Measurements from ENCODE around the gene TWF1.
"Not testable (repeated sequence)": the region's sequence is repeated elsewhere in the genome, so short reads cannot be mapped to it uniquely, and the experiment has no call there.

Gene TWF1

DNA sequence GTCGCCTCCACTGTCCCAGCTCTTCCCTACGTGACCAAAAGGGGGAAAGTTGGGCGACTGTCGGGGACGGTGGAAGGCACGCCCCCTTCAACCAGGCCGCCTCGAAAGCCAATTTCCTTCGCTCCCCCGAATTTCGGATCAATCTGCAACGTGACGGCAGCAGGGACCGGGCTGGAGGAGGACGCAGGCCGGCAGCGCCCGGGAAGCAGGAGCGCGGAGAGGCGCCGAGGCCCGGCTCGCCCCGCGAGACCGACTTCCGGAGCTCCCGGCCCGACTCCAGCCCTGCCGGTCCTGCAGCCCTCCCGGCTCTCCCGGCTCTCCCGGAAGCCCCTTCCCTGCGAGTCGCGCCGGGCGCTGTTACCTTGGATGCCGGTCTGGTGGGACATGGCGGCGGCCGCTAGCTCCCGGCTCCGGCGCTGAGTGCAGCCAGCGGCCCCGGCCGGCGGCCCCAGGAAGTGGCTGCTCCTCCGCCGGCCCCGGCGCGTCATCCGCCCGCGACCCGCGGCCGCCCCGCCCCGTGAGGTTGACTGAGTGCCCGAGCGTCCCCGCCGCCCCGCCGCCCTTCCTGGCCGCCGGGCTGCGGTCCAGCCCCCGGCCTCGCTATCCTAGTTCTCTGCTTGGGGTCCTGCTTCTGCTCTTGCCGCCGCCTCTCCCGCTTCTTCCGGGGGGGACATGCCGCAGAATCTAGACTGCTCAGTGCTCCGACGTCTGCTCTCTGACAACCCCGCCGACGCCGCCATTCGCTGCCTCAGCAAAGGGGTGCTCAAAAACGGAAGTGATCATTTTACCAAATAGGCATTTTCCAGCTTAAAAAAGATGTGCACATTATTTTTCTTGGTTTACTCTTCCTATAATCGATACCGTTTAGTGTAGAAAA, at the start of gene TWF1:
TWF1 (minus strand) TSS at position 458 of the 877 bp plus-strand sequence; CDS start at position 386, 72 bp downstream.
- peak; percentile 79 for DNase-seq (ENCODE audit: low spot score)

GRCh38 chr12:43852744-43853143, 46.6 kb upstream of the TWF1 start:
- DNase-seq (ENCODE audit: low spot score) = no peak

DNA sequence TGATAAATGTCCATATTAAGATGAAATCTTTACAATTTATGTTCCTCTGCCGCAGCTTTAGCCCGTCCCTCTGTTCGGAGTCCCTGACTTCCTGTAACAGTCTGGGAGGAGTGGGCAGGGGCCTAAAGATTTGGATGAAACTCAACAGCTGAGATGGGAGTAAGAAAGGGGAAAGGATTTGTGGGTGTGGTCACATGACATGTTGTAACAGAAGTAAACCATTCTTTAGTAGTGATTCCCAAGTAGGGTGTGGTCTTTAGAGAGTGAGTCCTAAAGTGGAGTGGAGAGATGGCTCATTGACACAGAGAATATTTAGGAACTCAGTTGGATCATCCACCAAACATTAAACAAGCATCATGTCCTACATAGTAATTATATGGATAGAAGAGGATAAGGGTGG, 42.7 kb upstream of the TWF1 start:
- no peak for DNase-seq (ENCODE audit: low spot score)

DNA sequence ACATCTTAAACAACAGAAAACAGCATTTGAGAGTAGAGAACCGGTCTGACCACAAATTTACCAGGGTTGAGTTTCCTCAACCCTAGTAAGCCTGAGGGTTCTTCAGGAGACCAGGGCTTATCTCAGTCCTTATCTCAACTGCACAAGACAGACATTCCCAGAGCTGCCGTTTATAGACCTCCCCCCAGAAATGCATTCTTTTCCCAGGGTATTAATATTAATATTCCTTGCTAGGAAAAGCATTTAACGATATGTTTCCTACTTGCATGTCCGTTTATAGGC, 42.0 kb upstream of the TWF1 start:
- no peak for DNase-seq (ENCODE audit: low spot score)

DNA sequence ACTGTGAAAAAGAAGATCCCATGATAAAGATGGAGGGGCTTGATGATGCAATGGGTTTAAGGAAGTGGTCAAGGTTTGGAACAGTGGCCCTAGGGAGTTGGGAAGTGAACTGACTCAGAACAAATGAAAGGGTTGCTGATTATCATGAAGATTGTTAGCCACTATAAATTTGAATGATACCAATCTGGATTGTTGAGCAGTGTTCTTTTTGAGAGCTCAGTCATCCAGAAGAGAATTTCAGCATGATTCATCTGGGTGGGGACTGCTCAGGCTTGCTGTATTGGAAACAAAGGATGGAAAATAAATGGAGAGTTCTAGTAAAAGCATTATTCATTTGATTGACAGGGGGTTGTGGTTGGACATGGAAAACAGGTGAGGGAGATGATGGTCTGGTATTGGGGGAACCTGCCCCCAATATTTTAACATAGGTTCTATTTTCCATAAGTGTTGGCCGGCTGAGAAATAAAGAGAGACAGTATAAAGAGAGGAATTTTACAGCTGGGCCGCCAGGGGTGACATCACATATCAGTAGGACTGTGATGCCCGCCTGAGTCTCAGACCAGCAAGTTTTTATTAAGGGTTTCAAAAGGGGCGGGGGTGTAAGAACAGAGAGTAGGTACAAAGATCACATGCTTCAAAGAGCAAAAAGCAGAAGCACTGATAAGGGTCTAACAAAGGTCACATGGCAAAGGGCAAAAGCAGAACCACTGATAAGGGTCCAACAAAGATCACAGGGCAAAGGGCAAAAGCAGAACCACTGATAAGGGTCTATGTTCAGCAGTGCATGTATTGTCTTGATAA, 41.5 kb upstream of the TWF1 start:
- DNase-seq (ENCODE audit: low spot score) = not testable (repeated sequence)

DNA sequence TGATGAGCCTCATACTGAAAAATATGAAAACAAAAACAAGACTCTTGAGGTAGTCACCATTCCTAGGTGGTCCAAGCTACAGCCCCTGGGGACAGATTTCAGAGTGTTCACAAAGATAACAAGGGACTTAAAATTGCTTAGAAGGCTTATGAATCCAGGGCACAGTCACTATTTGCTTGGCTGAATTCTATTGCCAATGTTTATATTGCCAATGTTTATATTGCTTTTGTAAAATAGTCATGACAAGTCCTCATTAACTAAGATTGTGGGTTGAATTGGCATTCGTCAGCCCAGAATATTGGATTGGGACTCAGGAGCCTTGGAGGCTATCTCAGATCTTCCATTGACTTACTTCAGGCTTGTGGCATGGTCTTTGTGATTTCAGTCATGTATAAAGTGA, 36.1 kb upstream of the TWF1 start:
- DNase-seq (ENCODE audit: low spot score) = no peak

DNA sequence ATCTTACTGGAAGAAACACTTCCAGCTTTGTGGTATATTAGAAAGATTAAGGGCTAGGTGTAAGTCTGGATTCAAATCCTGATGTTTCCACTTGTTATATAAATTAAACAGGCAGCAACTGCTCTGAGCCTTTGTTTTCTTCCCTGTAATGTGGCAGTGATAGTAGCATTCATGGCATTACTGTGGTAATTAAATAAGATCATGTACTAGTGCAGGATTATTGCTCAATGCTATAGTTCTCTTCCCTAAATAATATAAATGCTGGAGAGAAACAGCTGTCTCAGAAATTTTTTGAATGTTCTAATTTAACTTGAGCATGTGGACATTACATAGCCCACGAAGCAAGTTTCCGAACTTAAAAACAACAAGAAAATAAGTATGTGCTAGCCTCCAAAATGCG, 35.1 kb upstream of the TWF1 start:
- DNase-seq (ENCODE audit: low spot score) = no peak

- no peak for DNase-seq (ENCODE audit: low spot score)
These were observed 34.2 kb upstream of the TWF1 start for GRCh38 chr12:43840338-43840737.

GRCh38 chr12:43836475-43836989, 30.4 kb upstream of the TWF1 start:
- DNase-seq (ENCODE audit: low spot score) = no peak

GRCh38 chr12:43835656-43836474, 29.7 kb upstream of the TWF1 start, which contains the start of gene TMEM117:
TMEM117 (plus strand) TSS chr12:43836081.
- DNase-seq (ENCODE audit: low spot score) = peak; percentile 37

GRCh38 chr12:43835264-43835655, 29.1 kb upstream of the TWF1 start:
- no peak for DNase-seq (ENCODE audit: low spot score)

GRCh38 chr12:43832463-43833168, 26.5 kb upstream of the TWF1 start:
- no peak for DNase-seq (ENCODE audit: low spot score)

GRCh38 chr12:43827093-43827492, 21.0 kb upstream of the TWF1 start:
- no peak for DNase-seq (ENCODE audit: low spot score)

DNA sequence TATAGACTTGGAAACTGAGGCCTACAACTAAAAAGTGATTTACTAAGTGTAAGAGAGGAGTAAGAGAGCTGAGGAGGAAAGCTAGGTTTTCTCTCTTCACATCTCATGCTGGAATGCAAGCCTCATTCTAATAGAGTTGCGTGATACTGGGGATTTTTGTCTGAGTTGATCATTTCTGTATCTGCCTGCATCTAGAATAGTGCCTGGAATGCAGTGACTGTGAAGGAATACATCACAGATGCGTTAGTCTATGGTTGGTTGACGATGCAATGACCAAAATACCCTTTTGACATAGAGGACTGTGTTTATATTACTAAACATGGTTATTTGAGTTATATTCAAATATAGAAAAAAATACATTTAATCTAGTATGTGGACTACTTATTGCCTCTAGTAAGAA, 20.6 kb upstream of the TWF1 start:
- no peak for DNase-seq (ENCODE audit: low spot score)

DNA sequence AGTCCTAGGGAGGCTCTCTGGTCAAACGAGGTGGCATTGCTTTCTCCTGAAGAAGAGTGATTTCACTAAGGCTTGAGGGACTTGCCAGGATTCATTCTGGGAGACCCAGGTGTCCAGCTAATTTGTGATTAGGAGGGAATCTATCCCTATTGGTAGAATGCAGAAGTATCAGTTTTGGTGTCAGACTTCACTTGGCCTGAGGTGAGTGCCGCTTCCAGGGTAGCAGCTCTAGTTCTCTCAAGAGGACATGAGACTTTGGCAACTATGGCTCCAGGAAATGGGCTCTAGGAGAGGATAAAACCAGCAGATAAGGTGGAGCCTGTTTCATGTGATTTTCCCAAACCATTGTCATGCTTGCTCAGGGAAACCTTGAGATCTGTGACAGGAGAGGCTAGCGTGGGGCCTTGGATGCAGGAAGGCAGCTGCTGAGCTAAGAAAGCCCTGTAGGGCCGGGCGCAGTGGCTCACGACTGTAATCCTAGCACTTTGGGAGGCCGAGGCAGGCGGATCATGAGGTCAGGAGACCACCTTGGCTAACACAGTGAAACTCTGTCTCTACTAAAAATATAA, 18.2 kb upstream of the TWF1 start:
- no peak for DNase-seq (ENCODE audit: low spot score)

GRCh38 chr12:43816168-43816567, 10.1 kb upstream of the TWF1 start:
- no peak for DNase-seq (ENCODE audit: low spot score)

- DNase-seq (ENCODE audit: low spot score) = no peak
These were observed 9.3 kb upstream of the TWF1 start for GRCh38 chr12:43815416-43815815.

DNA sequence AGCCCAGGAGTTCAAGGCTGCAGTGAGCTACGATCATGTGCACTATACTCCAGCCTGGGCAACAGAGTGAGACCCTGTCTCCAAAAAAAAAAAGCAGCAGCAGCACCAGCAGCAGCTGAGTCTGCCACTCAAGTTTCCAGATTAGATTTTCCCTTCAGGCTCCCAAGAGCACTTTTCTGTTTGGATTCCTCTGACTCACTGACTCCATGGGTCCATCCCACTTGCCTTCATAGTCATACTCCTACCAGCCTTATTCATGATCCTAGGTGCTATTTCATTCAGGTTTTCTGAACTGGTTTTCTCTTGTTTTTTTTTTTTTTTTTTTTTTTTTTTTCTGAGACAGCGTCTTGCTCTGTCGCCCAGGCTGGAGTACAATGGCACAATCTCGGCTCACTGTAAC, 6.8 kb upstream of the TWF1 start:
- no peak for DNase-seq (ENCODE audit: low spot score)

DNA sequence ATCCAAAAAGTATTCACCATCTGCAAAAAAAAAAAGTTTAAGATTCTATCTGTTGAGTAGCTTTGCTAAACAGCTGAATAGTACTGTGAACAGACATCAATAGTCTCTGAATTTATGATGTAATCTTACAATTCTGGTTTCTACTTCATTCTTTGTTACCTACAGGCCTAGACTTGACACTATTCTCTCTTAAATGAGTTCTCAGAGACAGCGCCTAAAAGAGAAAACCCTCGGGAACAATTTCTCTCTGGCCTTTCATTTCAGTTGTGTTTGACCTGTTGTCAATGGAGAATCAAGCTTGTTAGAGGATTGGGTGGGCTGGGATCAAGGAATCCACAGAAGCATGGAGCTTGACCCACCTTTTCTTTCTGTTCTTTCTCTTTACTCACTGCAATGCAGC, 5.9 kb upstream of the TWF1 start:
- DNase-seq (ENCODE audit: low spot score) = no peak

DNA sequence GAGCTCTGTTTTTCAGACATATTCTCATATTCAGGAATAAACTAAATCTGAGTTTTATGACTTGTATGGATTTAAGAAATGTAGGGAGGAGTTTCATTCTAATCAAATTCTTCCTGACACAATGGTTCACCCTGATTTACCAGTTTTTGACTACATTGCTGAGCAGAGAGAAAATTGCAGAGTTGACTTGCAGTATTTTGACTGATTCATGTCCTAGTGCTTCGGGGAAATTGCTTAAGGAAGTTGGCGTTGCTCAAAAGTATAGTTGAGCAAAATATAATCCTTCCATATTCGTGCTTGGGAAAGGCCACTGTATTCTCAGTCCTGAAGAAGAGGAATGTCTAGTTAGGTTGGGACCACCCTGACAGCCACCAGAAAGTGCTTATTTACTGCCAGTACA, 1.3 kb upstream of the TWF1 start:
- DNase-seq (ENCODE audit: low spot score) = no peak

DNA sequence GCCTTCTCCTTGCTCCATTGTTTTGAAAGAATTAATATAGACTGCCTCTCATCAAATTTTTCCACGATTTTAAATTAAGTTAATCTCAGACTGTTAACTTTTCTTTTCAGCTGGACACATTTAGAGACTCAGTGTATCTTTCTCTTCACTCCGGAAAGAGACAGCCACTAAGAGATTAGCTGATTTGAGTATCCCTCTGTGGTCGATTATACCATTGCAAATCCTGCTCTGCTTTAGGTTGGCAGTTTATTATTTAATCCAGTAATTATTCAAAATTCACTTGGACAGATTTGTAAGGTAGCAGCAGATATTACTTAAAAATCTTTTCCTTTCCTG, 588 bp upstream of the TWF1 start:
- DNase-seq (ENCODE audit: low spot score) = no peak
